Measurements from ENCODE around the gene IL17REL. TPM values are rescaled to one million over a fixed set of nuclear protein-coding genes. Genes with fewer than 3 reads are reported as not detected.
A peak's percentile ranks its signal among the peaks of the same experiment; 100 is the strongest.

The IL17REL gene
- total and polyA plus RNA-seq, 2 of the 13 experiments (the other 11 are each of a cell fraction or from before 2014, with no cell fraction given) = not detected

- WGBS (ENCODE audit: low lambda C conversion rate) = under 1% methylated on average over 17 of the region's 137 CpGs
- FAIRE-seq (peak; percentile 61), ATAC-seq (peak; percentile 67), DNase-seq (ENCODE audit: low spot score) (peak; percentile 94)
- no peak within 1 kb of the TSS for H2AFZ ChIP-seq (ENCODE audit: low read length)
- in situ Hi-C loops (cut with HindIII; ENCODE audit: extremely low pct_ligation_motif_present, low pct_unique_long_range_greater_than_20kb) = no loop called here
- no TSS peak for BruUV-seq (replicated peaks)
- intact Hi-C loops (cut with micrococcal nuclease; ENCODE audit: unreplicated experiment) = no loop called here
- H3K4me3 ChIP-seq (replicated peaks in 1 of 3; ENCODE audit: insufficient read depth in 1 of 3, low read depth in 2 of 3, low read length in 3 of 3) = peak within 1 kb of the TSS; percentile 97 to 99 (median 97)
- H3K9ac ChIP-seq (ENCODE audit: insufficient read depth, low read depth, low read length) = peak within 1 kb of the TSS; percentile 93
- H4K20me1 ChIP-seq (ENCODE audit: insufficient read depth, low read length) = peaks cover 37% of the 10 kb centered on the region
- no peaks in the 10 kb centered on the region for H3K9me3 ChIP-seq (ENCODE audit: low read length)
- peaks cover 36% of the 10 kb centered on the region for H3K79me2 ChIP-seq (ENCODE audit: insufficient read depth, low read length)
- POLR2A ChIA-PET = interaction anchor here (2.3 to 18.6 kb wide), 5 partner anchors 4 to 30 kb away, joined by 22 to 722 read pairs (median 72); partner anchors contain the start of gene PIM3
- peak within 1 kb of the TSS; percentile 99 for H3K4me2 ChIP-seq (ENCODE audit: low read depth, low read length)
- peaks cover 9 to 23% of the 10 kb centered on the region in 2 experiments for H3K36me3 ChIP-seq (replicated peaks in 1 of 2; ENCODE audit: control insufficient read depth in 1 of 2, insufficient read depth in 2 of 2, low read length in 2 of 2)
- H3K27ac ChIP-seq (ENCODE audit: extremely low read length, insufficient read depth, low read length) = peak within 1 kb of the TSS; percentile 87
- CTCF ChIA-PET (ENCODE audit: low intra/inter-chr PET ratio, low total read pairs) = interaction anchor here (1.9 kb wide), 1 partner anchor 29 kb away, joined by 4 read pairs; no protein-coding TSS in a partner anchor
- H3K27me3 ChIP-seq (ENCODE audit: control insufficient read depth in 1 of 2, insufficient read depth in 2 of 2, low read length in 2 of 2) = no peaks in the 10 kb centered on the region; a peak in 1 of 5 replicates
- H3K4me1 ChIP-seq (ENCODE audit: insufficient read depth, low read length) = peaks cover 75% of the 10 kb centered on the region
- peak; percentile 52 for TF ChIP-seq HOXA3 (CRISPR knock-in tag; IDR thresholded peaks at IDR 0.05)
- TF ChIP-seq ZNF678 (CRISPR knock-in tag; IDR thresholded peaks at IDR 0.05) = peak; percentile 66; the same call in 1 of the 2 replicates
- no peak; the same call in 1 of the 2 replicates for TF ChIP-seq E2F2 (CRISPR knock-in tag; IDR thresholded peaks at IDR 0.05; ENCODE audit: borderline replicate concordance)
- TF ChIP-seq POLR2AphosphoS5 (IDR thresholded peaks at IDR 0.05; ENCODE audit: low read depth, low read length) = peak; percentile 83
- peak; percentile 51; the same call in 1 of the 2 replicates for TF ChIP-seq KAT8 (CRISPR knock-in tag; IDR thresholded peaks at IDR 0.05)
- TF ChIP-seq ZFP91 (CRISPR knock-in tag; IDR thresholded peaks at IDR 0.05; ENCODE audit: borderline replicate concordance) = no peak; the same call in 1 of the 2 replicates
- TF ChIP-seq ZSCAN12 (CRISPR knock-in tag; IDR thresholded peaks at IDR 0.05) = no peak
- TF ChIP-seq ZNF367 (CRISPR knock-in tag; IDR thresholded peaks at IDR 0.05; ENCODE audit: borderline replicate concordance) = peak; percentile 35; the same call in 1 of the 2 replicates
- TF ChIP-seq HMG20B (CRISPR knock-in tag; conservative IDR thresholded peaks at IDR 0.05) = peak; percentile 50; the same call in 1 of the 2 replicates
- 0 out of 4 replicates have a peak, but pooled peaks of 1 of the 2 experiments have one; percentile 30 for TF ChIP-seq REST (IDR thresholded peaks at IDR 0.05; ENCODE audit: borderline replicate concordance in 1 of 2, low read depth in 1 of 2, low read length in 2 of 2)
- TF ChIP-seq ZUFSP (CRISPR knock-in tag; IDR thresholded peaks at IDR 0.05; ENCODE audit: borderline replicate concordance) = no peak
- peak; percentile 38; the same call in 1 of the 2 replicates for TF ChIP-seq KLF12 (CRISPR knock-in tag; IDR thresholded peaks at IDR 0.05; ENCODE audit: borderline replicate concordance)
- TF ChIP-seq ZNF841 (CRISPR knock-in tag; IDR thresholded peaks at IDR 0.05; ENCODE audit: borderline replicate concordance) = peak; percentile 5; the same call in 1 of the 2 replicates
Measured at GRCh38 chr22:49960159-49961004, 52.2 kb downstream of the IL17REL start, which contains the start of gene PIM3. Gene PIM3, plus strand, starts transcription at chr22:49960772. Its CDS starts 176 bp downstream, at chr22:49960948.

Data from HepG2 (cell line).